HL-60 (cell line): ENCODE data around the gene NF1.

Experiments used
- POLR2AphosphoS5 ChIP-seq: IDR thresholded peaks from 2 replicates; pipeline ENCODE4 v1.6.1; 2012; ENCODE audit warnings: low read depth
- TF ChIP-seq, protein P1 (sequence below): IDR thresholded peaks from one replicate; pipeline ENCODE4 v1.5.1; 2011; ENCODE audit warnings: low read length, control low read depth, inconsistent platforms; ENCODE audit not compliant: insufficient read depth

DNA sequence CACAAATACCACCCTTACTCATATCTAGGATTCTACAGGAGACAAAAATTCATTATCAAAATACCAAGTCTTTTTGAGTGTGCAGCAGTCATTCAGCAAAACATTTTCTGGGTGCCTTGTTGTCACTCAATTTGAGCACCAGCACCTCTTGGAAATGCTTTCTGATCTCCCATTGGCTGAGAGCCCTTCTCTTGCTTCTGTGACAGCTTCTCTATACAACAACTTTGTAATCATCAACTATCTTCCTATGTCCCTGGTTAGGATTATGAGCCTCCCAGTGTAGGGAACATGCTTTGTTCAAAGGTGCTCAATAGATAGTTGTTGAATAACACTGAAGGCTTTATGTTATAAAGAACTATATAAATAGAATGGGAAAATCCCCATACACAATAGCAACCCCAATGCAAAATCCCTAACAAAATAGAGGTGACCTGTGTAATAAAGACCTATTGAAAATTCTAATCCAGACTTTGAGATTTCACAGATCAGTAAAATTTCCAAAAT, 286.4 kb downstream of the NF1 start:
- TF ChIP-seq, protein P1, sequence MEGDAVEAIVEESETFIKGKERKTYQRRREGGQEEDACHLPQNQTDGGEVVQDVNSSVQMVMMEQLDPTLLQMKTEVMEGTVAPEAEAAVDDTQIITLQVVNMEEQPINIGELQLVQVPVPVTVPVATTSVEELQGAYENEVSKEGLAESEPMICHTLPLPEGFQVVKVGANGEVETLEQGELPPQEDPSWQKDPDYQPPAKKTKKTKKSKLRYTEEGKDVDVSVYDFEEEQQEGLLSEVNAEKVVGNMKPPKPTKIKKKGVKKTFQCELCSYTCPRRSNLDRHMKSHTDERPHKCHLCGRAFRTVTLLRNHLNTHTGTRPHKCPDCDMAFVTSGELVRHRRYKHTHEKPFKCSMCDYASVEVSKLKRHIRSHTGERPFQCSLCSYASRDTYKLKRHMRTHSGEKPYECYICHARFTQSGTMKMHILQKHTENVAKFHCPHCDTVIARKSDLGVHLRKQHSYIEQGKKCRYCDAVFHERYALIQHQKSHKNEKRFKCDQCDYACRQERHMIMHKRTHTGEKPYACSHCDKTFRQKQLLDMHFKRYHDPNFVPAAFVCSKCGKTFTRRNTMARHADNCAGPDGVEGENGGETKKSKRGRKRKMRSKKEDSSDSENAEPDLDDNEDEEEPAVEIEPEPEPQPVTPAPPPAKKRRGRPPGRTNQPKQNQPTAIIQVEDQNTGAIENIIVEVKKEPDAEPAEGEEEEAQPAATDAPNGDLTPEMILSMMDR: no peak
- no peak for TF ChIP-seq POLR2AphosphoS5
